C1 segment of cervical spinal cord (tissue), 14 donors: ENCODE measurements around the gene ESRRG.

Experiments
- DNase-seq, 14 donors: peaks; one replicate each; lab custom pipeline; 2025; lab: John Stamatoyannopoulos, UW

ESRRG gene

GRCh38 chr1:216630532-216630931 lies 92.7 kb downstream of the ESRRG start:
- DNase-seq = no peak

- DNase-seq = no peak
Observed at GRCh38 chr1:216627252-216627651, 96.0 kb downstream of the ESRRG start.

- no peak for DNase-seq
Observed at GRCh38 chr1:216626394-216627067, 96.7 kb downstream of the ESRRG start.

GRCh38 chr1:216621536-216621935 lies 101.7 kb downstream of the ESRRG start:
- peak in 1 of 14 donors; percentile 1 for DNase-seq

- no peak for DNase-seq
Observed at GRCh38 chr1:216617081-216617875, 106.0 kb downstream of the ESRRG start.

- no peak for DNase-seq
Observed at GRCh38 chr1:216616425-216616824, 106.8 kb downstream of the ESRRG start.

GRCh38 chr1:216614011-216614934 lies 109.0 kb downstream of the ESRRG start:
- DNase-seq = no peak

GRCh38 chr1:216612291-216612690 lies 110.9 kb downstream of the ESRRG start:
- DNase-seq = no peak

GRCh38 chr1:216607067-216607697 lies 116.0 kb downstream of the ESRRG start:
- no peak for DNase-seq

- DNase-seq = no peak
Observed at GRCh38 chr1:216606047-216606637, 117.1 kb downstream of the ESRRG start.

- no peak for DNase-seq
Observed at GRCh38 chr1:216604771-216605170, 118.5 kb downstream of the ESRRG start.

GRCh38 chr1:216600730-216601609 lies 122.3 kb downstream of the ESRRG start:
- DNase-seq = peak; percentile 45 to 94 (median 86)

GRCh38 chr1:216599851-216600250 lies 123.4 kb downstream of the ESRRG start:
- no peak for DNase-seq

GRCh38 chr1:216598448-216598847 lies 124.8 kb downstream of the ESRRG start:
- DNase-seq = no peak

- DNase-seq = peak in 1 of 14 donors; percentile 6
Observed at GRCh38 chr1:216596281-216596862, 126.9 kb downstream of the ESRRG start.

GRCh38 chr1:216587715-216588114 lies 135.5 kb downstream of the ESRRG start:
- DNase-seq = no peak

- DNase-seq = no peak
Observed at GRCh38 chr1:216582151-216582550, 141.1 kb downstream of the ESRRG start.

GRCh38 chr1:216580538-216581057 lies 142.6 kb downstream of the ESRRG start:
- no peak for DNase-seq

GRCh38 chr1:216576234-216576937 lies 146.8 kb downstream of the ESRRG start:
- DNase-seq = no peak
